Smooth muscle cell (in vitro differentiated cells): Measurements from ENCODE around the gene ARHGDIG. TPM values are rescaled to one million over a fixed set of nuclear protein-coding genes. Genes with fewer than 3 reads are reported as not detected.

ENCODE experiments used
- DNase-seq: peaks from one replicate; lab custom pipeline; 2025; ENCODE audit not compliant: unreplicated experiment; lab: John Stamatoyannopoulos, UW
- H2AFZ ChIP-seq: fragments of 200-600 bp; sonication (generic); 2 replicates; pipeline ENCODE4 v1.6.0; 2016; ENCODE audit warnings: antibody characterized with exemption, low read depth, mild to moderate bottlenecking
- H3F3A ChIP-seq: fragments of 200-600 bp; sonication (generic); 2 replicates; pipeline ENCODE4 v1.6.0; 2017; ENCODE audit warnings: antibody characterized with exemption, low read depth
- H3K27ac ChIP-seq: fragments of 200-600 bp; sonication (generic); 2 replicates; pipeline ENCODE4 v1.5.1; 2016; ENCODE audit warnings: low read depth, mild to moderate bottlenecking
- H3K27me3 ChIP-seq: fragments of 200-600 bp; sonication (generic); 2 replicates; pipeline ENCODE4 v1.6.1; 2016; ENCODE audit warnings: low read depth, mild to moderate bottlenecking
- H3K36me3 ChIP-seq: fragments of 200-600 bp; sonication (generic); 2 replicates; pipeline ENCODE4 v1.5.1; 2016; ENCODE audit warnings: low read depth
- H3K4me1 ChIP-seq: fragments of 200-600 bp; sonication (generic); 2 replicates; pipeline ENCODE4 v1.5.1; 2016; ENCODE audit warnings: low read depth
- H3K4me2 ChIP-seq: fragments of 200-600 bp; sonication (generic); 2 replicates; pipeline ENCODE4 v1.6.0; 2016; ENCODE audit warnings: mild to moderate bottlenecking
- H3K4me3 ChIP-seq: fragments of 200-600 bp; sonication (generic); 2 replicates; pipeline ENCODE4 v1.5.1; 2016; ENCODE audit warnings: mild to moderate bottlenecking
- H3K79me2 ChIP-seq: fragments of 200-600 bp; sonication (generic); 2 replicates; pipeline ENCODE4 v1.6.0; 2016; ENCODE audit warnings: low read depth, mild to moderate bottlenecking
- H3K9ac ChIP-seq: fragments of 200-600 bp; sonication (generic); 2 replicates; pipeline ENCODE4 v1.6.0; 2016; ENCODE audit warnings: low read depth
- H3K9me3 ChIP-seq: fragments of 200-600 bp; sonication (generic); replicated peaks from 2 replicates; pipeline ENCODE4 v1.5.1; 2016; ENCODE audit warnings: low read depth
- H4K20me1 ChIP-seq: fragments of 200-600 bp; sonication (generic); 2 replicates; pipeline ENCODE4 v1.6.0; 2016; ENCODE audit warnings: low read depth
- WGBS: methylation state at CpG from one replicate; pipeline ENCODE4 v1.1.7; 2016; ENCODE audit warnings: low lambda C conversion rate; 5-methylcytosine and 5-hydroxymethylcytosine counted together
- polyA plus RNA-seq: library from polyadenylated mRNA; unstranded; fragments of >200 nt; fragmentation: Nextera tagmentation; extraction: Ambion mirVana; gene quantifications from 2 replicates; pipeline ENCODE4 v1.2.1, GENCODE V29; 2016
- total RNA-seq: library from RNA; depleted of rRNA; stranded (reverse); fragments of >200 nt; gene quantifications from 2 replicates; pipeline ENCODE4 v1.2.3, GENCODE V29; 2014
- TF ChIP-seq, protein P1 (sequence below): fragments of 200-600 bp; sonication (generic); IDR thresholded peaks from 2 replicates; pipeline ENCODE4 v1.5.1; 2017; ENCODE audit warnings: borderline replicate concordance, mild to moderate bottlenecking, antibody characterized with exemption; ENCODE audit not compliant: insufficient read depth, poor library complexity, severe bottlenecking

Gene ARHGDIG
- total RNA-seq (0.58 and 0.63 TPM in 2 replicates), polyA plus RNA-seq (2.9 and 4.7 TPM in 2 replicates)

DNA sequence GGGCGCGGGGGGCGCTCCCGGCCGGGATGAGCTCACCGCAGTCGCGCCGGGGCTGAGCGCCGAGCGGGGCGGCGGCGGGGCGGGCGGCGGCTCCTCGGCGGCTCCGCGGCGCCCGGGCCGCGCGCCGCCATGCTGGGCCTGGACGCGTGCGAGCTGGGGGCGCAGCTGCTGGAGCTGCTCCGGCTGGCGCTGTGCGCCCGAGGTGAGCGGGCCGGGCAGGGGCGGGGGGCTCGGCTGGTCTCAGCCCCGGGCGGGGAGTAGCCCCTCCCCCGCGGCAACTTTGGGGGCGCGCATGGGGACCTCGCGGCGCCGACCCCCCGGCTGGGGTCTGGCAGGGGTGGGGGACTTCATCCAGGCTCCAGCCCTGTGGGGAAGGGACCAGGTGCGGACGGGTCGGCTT lies at the start of gene ARHGDIG:
Gene ARHGDIG (plus strand): TSS at position 40 of the 400 bp plus-strand sequence. CDS start 90 bp downstream, at position 130.
- no peaks in the 10 kb centered on the region for H3K79me2 ChIP-seq
- no peaks in the 10 kb centered on the region for H3K4me1 ChIP-seq
- no peaks in the 10 kb centered on the region for H3K36me3 ChIP-seq
- H2AFZ ChIP-seq, result no peak within 1 kb of the TSS
- H4K20me1 ChIP-seq, result no peaks in the 10 kb centered on the region
- TF ChIP-seq, protein P1, sequence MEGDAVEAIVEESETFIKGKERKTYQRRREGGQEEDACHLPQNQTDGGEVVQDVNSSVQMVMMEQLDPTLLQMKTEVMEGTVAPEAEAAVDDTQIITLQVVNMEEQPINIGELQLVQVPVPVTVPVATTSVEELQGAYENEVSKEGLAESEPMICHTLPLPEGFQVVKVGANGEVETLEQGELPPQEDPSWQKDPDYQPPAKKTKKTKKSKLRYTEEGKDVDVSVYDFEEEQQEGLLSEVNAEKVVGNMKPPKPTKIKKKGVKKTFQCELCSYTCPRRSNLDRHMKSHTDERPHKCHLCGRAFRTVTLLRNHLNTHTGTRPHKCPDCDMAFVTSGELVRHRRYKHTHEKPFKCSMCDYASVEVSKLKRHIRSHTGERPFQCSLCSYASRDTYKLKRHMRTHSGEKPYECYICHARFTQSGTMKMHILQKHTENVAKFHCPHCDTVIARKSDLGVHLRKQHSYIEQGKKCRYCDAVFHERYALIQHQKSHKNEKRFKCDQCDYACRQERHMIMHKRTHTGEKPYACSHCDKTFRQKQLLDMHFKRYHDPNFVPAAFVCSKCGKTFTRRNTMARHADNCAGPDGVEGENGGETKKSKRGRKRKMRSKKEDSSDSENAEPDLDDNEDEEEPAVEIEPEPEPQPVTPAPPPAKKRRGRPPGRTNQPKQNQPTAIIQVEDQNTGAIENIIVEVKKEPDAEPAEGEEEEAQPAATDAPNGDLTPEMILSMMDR, result no peak
- no CpG with 5 or more reads among the region's 54 CpGs for WGBS
- H3K27me3 ChIP-seq, result peaks cover 28% of the 10 kb centered on the region
- peak within 1 kb of the TSS; percentile 52 for H3K4me3 ChIP-seq
- H3K9ac ChIP-seq, result no peak within 1 kb of the TSS
- no peaks in the 10 kb centered on the region for H3K9me3 ChIP-seq
- H3K27ac ChIP-seq, result no peak within 1 kb of the TSS
- peak within 1 kb of the TSS; percentile 94 for H3K4me2 ChIP-seq
- H3F3A ChIP-seq, result no peaks in the 10 kb centered on the region
- no peak for DNase-seq

DNA sequence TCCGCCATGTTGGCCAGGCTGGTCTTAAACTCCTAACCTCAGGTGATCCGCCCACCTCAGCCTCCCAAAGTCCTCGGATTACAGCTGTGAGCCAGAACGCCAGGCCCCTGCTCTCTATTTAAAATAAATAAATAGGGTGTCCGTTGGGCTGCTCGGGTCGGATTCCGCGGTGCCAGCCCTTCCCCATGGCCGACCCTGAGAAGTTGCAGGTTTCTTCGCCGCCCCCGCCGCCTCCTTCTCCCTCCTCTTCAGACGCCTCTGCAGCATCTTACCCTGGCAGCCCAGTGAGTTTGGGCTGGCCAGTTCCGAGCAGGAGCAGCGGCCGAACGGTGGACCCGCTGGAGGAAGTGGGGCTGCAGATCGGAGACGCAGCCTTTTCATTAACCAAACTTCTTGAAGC lies 49.4 kb upstream of the ARHGDIG start:
- H3K4me2 ChIP-seq, result no peak overlapping the region
- TF ChIP-seq, protein P1, result no peak
- no peak overlapping the region for H2AFZ ChIP-seq
- WGBS, result 94% methylated on average over 22 of the region's 22 CpGs
- peaks cover 4% of the 10 kb centered on the region for H3F3A ChIP-seq
- DNase-seq, result no peak
- H3K27me3 ChIP-seq, result no peaks in the 10 kb centered on the region
- H3K79me2 ChIP-seq, result peaks cover 32% of the 10 kb centered on the region
- no peaks in the 10 kb centered on the region for H3K9me3 ChIP-seq
- peaks cover 15% of the 10 kb centered on the region for H3K36me3 ChIP-seq
- H3K27ac ChIP-seq, result no peak overlapping the region
- H3K9ac ChIP-seq, result no peak overlapping the region
- peaks cover 12% of the 10 kb centered on the region for H3K4me1 ChIP-seq
- no peak overlapping the region for H3K4me3 ChIP-seq
- peaks cover 30% of the 10 kb centered on the region for H4K20me1 ChIP-seq

DNA sequence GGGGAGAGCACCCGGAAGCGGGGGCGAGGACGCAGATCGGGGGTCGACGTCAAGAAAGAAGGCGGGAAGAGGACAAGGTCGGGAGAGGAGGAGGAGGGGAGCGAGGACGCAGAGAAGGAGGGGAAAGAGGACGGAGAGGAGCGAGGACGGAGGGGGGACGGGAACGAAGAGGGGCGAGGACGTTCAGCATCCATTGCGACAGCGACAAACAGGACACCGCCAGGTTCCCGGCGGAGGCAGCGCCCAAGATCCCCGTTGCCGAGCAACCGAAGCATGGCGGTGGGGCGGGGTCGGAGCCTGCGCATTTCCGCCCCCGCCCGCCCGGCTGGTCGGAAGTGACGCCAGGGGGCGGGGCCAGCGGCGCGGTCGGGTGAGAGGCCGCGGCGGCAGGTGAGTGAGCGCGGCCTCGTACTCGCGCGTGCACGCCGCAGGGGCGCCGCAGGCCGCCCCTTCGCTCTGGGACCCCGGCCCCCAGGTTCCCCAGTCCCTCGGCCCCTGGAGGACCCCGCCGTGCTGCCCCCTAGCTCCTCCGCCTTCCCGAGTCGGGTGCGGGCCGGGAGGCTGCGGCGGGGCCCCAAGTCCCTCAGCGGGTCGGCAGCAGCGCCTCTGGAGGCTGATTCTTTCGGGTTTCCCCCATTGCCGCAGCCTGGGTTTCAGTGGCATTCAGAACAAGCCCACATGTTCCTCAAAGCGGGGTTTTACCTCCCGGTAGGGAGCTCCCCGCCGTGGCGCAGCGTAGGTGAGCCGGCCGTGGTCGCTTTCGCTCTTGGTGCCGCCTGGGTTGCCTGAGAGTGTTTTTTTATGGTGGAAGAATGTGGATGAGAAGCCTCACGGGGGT lies 45.7 kb upstream of the ARHGDIG start, which contains the start of gene FAM234A:
Gene FAM234A (plus strand): TSS at position 354 of the 838 bp plus-strand sequence. CDS start 19,593 bp downstream, outside the sequence.
- no peaks in the 10 kb centered on the region for H3K9me3 ChIP-seq
- peaks cover 2% of the 10 kb centered on the region for H4K20me1 ChIP-seq
- no peaks in the 10 kb centered on the region for H3K4me1 ChIP-seq
- H3K27me3 ChIP-seq, result no peaks in the 10 kb centered on the region
- H3K27ac ChIP-seq, result peak within 1 kb of the TSS; percentile 99
- TF ChIP-seq, protein P1, result peak; percentile 25
- peak within 1 kb of the TSS; percentile 95 for H3K4me2 ChIP-seq
- peak; percentile 77 for DNase-seq
- H2AFZ ChIP-seq, result peak within 1 kb of the TSS; percentile 92
- peak within 1 kb of the TSS; percentile 92 for H3K4me3 ChIP-seq
- peak within 1 kb of the TSS; percentile 95 for H3K9ac ChIP-seq
- H3K79me2 ChIP-seq, result peaks cover 27% of the 10 kb centered on the region
- WGBS, result 2% methylated on average over 43 of the region's 85 CpGs
- no peaks in the 10 kb centered on the region for H3K36me3 ChIP-seq
- peaks cover 4% of the 10 kb centered on the region for H3F3A ChIP-seq

DNA sequence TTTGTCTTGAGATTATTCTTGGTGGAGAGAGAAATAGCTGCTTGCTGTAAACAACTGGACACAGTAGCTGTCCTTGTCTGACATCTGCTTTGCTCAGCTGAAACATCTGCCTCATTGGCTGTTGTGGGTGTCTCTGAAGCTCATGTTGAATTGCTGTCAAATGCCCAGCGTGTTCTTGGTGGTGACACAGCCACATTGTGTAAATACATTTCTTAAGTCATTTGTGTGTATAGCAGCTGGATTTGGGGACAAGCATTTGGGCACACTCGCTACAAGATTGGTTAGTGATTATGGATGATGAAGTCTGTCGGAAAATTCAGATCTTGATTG lies 40.5 kb upstream of the ARHGDIG start:
- Histone ChIP-seq H3K4me1 (no peaks in the 10 kb centered on the region), H3F3A (peaks cover 3% of the 10 kb centered on the region), H3K9ac (no peak overlapping the region), H3K9me3 (no peaks in the 10 kb centered on the region), H3K79me2 (peaks cover 45% of the 10 kb centered on the region), H4K20me1 (peaks cover 30% of the 10 kb centered on the region), H3K4me3 (no peak overlapping the region), H3K36me3 (no peaks in the 10 kb centered on the region), H3K27me3 (no peaks in the 10 kb centered on the region), H3K4me2 (no peak overlapping the region), H2AFZ (no peak overlapping the region), H3K27ac (no peak overlapping the region)
- TF ChIP-seq, protein P1, result no peak
- 48% methylated on average over 3 of the region's 3 CpGs for WGBS
- no peak for DNase-seq
